ENCODE data around the gene ST8SIA4. TPM values are rescaled to one million over a fixed set of nuclear protein-coding genes. Genes with fewer than 3 reads are reported as not detected.
A peak's percentile ranks its signal among the peaks of the same experiment; 100 is the strongest.

Gene ST8SIA4
- total and polyA plus RNA-seq, 10 of the 15 experiments (the other 5 are each of a cell fraction or from before 2014, with no cell fraction given) = 4.4 to 30.9 (median 19.5) TPM

- TF ChIP-seq, protein P1, sequence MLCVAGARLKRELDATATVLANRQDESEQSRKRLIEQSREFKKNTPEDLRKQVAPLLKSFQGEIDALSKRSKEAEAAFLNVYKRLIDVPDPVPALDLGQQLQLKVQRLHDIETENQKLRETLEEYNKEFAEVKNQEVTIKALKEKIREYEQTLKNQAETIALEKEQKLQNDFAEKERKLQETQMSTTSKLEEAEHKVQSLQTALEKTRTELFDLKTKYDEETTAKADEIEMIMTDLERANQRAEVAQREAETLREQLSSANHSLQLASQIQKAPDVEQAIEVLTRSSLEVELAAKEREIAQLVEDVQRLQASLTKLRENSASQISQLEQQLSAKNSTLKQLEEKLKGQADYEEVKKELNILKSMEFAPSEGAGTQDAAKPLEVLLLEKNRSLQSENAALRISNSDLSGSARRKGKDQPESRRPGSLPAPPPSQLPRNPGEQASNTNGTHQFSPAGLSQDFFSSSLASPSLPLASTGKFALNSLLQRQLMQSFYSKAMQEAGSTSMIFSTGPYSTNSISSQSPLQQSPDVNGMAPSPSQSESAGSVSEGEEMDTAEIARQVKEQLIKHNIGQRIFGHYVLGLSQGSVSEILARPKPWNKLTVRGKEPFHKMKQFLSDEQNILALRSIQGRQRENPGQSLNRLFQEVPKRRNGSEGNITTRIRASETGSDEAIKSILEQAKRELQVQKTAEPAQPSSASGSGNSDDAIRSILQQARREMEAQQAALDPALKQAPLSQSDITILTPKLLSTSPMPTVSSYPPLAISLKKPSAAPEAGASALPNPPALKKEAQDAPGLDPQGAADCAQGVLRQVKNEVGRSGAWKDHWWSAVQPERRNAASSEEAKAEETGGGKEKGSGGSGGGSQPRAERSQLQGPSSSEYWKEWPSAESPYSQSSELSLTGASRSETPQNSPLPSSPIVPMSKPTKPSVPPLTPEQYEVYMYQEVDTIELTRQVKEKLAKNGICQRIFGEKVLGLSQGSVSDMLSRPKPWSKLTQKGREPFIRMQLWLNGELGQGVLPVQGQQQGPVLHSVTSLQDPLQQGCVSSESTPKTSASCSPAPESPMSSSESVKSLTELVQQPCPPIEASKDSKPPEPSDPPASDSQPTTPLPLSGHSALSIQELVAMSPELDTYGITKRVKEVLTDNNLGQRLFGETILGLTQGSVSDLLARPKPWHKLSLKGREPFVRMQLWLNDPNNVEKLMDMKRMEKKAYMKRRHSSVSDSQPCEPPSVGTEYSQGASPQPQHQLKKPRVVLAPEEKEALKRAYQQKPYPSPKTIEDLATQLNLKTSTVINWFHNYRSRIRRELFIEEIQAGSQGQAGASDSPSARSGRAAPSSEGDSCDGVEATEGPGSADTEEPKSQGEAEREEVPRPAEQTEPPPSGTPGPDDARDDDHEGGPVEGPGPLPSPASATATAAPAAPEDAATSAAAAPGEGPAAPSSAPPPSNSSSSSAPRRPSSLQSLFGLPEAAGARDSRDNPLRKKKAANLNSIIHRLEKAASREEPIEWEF (IDR thresholded peaks at IDR 0.05; ENCODE audit: insufficient replicate concordance, low read depth, low read length) = no peak
- TF ChIP-seq NFYB (IDR thresholded peaks at IDR 0.05; ENCODE audit: insufficient read depth, low read depth, low read length) (no peak), EED (IDR thresholded peaks at IDR 0.05; ENCODE audit: low read depth) (peak; percentile 42; the same call in 1 of the 2 replicates), MYC (IDR thresholded peaks at IDR 0.05; ENCODE audit: insufficient read depth, insufficient read length, insufficient replicate concordance, low read length, severe bottlenecking) (no peak), HCFC1 (IDR thresholded peaks at IDR 0.05; ENCODE audit: low read length) (no peak), RUNX3 (IDR thresholded peaks at IDR 0.05; ENCODE audit: low read length) (no peak; the same call in 1 of the 2 replicates), RELB (IDR thresholded peaks at IDR 0.05; ENCODE audit: low read depth) (peak; percentile 62; the same call in 1 of the 2 replicates), TCF3 (IDR thresholded peaks at IDR 0.05; ENCODE audit: borderline replicate concordance, insufficient read depth, low read depth, low read length) (no peak), SPI1 (IDR thresholded peaks at IDR 0.05; ENCODE audit: borderline replicate concordance, insufficient read depth, low read depth, low read length) (peak; percentile 60), NFIC (IDR thresholded peaks at IDR 0.05; ENCODE audit: low read depth, low read length) (peak; percentile 55; the same call in 1 of the 2 replicates), E2F8 (IDR thresholded peaks at IDR 0.05; ENCODE audit: low read depth, partially characterized antibody) (no peak), FOXM1 (IDR thresholded peaks at IDR 0.05; ENCODE audit: low read depth, low read length) (peak; percentile 66; the same call in 1 of the 2 replicates)
- TF ChIP-seq, protein P2, sequence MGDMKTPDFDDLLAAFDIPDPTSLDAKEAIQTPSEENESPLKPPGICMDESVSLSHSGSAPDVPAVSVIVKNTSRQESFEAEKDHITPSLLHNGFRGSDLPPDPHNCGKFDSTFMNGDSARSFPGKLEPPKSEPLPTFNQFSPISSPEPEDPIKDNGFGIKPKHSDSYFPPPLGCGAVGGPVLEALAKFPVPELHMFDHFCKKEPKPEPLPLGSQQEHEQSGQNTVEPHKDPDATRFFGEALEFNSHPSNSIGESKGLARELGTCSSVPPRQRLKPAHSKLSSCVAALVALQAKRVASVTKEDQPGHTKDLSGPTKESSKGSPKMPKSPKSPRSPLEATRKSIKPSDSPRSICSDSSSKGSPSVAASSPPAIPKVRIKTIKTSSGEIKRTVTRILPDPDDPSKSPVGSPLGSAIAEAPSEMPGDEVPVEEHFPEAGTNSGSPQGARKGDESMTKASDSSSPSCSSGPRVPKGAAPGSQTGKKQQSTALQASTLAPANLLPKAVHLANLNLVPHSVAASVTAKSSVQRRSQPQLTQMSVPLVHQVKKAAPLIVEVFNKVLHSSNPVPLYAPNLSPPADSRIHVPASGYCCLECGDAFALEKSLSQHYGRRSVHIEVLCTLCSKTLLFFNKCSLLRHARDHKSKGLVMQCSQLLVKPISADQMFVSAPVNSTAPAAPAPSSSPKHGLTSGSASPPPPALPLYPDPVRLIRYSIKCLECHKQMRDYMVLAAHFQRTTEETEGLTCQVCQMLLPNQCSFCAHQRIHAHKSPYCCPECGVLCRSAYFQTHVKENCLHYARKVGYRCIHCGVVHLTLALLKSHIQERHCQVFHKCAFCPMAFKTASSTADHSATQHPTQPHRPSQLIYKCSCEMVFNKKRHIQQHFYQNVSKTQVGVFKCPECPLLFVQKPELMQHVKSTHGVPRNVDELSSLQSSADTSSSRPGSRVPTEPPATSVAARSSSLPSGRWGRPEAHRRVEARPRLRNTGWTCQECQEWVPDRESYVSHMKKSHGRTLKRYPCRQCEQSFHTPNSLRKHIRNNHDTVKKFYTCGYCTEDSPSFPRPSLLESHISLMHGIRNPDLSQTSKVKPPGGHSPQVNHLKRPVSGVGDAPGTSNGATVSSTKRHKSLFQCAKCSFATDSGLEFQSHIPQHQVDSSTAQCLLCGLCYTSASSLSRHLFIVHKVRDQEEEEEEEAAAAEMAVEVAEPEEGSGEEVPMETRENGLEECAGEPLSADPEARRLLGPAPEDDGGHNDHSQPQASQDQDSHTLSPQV (IDR thresholded peaks at IDR 0.05) = no peak
Measured at GRCh38 chr5:100826133-100826532, 76.9 kb downstream of the ST8SIA4 start (continued).

Data from GM12878 (cell line).